Neural crest cell (in vitro differentiated cells): ENCODE data around the gene GPC6. TPM values are rescaled to one million over a fixed set of nuclear protein-coding genes. Genes with fewer than 3 reads are reported as not detected.

Experiments used
- DNase-seq: peaks from one replicate; pipeline ENCODE4 v3.0.0; 2021; ENCODE audit warnings: low read depth, mixed read lengths, low spot score
- H3K27ac Mint-ChIP-seq: one replicate; pipeline ENCODE4 v1.8.0; 2021; ENCODE audit warnings: mild to moderate bottlenecking, mixed read lengths; ENCODE audit not compliant: unreplicated experiment
- H3K27me3 Mint-ChIP-seq: 2 replicates; pipeline ENCODE4 v1.8.0; 2021; ENCODE audit warnings: low read depth, mild to moderate bottlenecking, mixed read lengths
- H3K36me3 Mint-ChIP-seq: 2 replicates; pipeline ENCODE4 v1.8.0; 2021; ENCODE audit warnings: low read depth, mild to moderate bottlenecking, mixed read lengths
- H3K4me1 Mint-ChIP-seq: 2 replicates; pipeline ENCODE4 v1.8.0; 2021; ENCODE audit warnings: mixed read lengths
- H3K4me3 Mint-ChIP-seq: one replicate; pipeline ENCODE4 v1.8.0; 2021; ENCODE audit warnings: mild to moderate bottlenecking, mixed read lengths
- H3K9me3 Mint-ChIP-seq: 2 replicates; pipeline ENCODE4 v1.8.0; 2021; ENCODE audit warnings: mixed read lengths
- total RNA-seq: library from RNA; stranded (reverse); gene quantifications from 2 replicates; pipeline ENCODE4 v1.2.1, GENCODE V29; 2021
- TF ChIP-seq, protein P1 (sequence below): fragments of 200-600 bp; sonication (generic); conservative IDR thresholded peaks from 2 replicates; pipeline ENCODE4 v1.5.0; 2021; ENCODE audit warnings: antibody characterized with exemption, mild to moderate bottlenecking

Gene GPC6
- total RNA-seq, 1 donor from 2014 or later, result 13.4 TPM

- H3K27me3 Mint-ChIP-seq, result no peaks in the 10 kb centered on the region
- no peak overlapping the region for H3K4me3 Mint-ChIP-seq
- no peak for DNase-seq
- no peaks in the 10 kb centered on the region for H3K36me3 Mint-ChIP-seq
- no peaks in the 10 kb centered on the region for H3K9me3 Mint-ChIP-seq
- TF ChIP-seq, protein P1, sequence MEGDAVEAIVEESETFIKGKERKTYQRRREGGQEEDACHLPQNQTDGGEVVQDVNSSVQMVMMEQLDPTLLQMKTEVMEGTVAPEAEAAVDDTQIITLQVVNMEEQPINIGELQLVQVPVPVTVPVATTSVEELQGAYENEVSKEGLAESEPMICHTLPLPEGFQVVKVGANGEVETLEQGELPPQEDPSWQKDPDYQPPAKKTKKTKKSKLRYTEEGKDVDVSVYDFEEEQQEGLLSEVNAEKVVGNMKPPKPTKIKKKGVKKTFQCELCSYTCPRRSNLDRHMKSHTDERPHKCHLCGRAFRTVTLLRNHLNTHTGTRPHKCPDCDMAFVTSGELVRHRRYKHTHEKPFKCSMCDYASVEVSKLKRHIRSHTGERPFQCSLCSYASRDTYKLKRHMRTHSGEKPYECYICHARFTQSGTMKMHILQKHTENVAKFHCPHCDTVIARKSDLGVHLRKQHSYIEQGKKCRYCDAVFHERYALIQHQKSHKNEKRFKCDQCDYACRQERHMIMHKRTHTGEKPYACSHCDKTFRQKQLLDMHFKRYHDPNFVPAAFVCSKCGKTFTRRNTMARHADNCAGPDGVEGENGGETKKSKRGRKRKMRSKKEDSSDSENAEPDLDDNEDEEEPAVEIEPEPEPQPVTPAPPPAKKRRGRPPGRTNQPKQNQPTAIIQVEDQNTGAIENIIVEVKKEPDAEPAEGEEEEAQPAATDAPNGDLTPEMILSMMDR, result no peak
- peaks cover 10% of the 10 kb centered on the region for H3K4me1 Mint-ChIP-seq
- H3K27ac Mint-ChIP-seq, result no peak overlapping the region
Observed at GRCh38 chr13:93967286-93967685, 740.7 kb downstream of the GPC6 start.

DNA sequence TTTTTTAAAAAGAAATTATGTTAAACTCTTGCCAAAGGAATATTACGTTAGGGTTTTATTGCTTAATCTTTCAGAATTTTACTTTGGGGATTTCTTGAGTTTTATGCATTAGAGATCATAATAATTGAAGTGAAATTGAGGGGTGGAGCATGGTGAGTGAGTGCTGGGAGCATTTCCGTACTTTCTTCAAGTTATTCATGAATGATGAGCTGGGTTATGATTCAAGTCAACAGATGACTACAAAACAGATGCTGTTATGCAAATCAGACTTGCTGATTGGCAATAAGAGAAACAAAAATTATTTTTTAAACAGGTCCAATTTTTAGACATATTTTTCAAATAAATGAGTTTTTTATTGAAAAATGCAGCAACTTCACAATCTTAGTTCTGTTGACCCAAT, 748.6 kb downstream of the GPC6 start:
- no peak for DNase-seq
- H3K9me3 Mint-ChIP-seq, result no peaks in the 10 kb centered on the region

DNA sequence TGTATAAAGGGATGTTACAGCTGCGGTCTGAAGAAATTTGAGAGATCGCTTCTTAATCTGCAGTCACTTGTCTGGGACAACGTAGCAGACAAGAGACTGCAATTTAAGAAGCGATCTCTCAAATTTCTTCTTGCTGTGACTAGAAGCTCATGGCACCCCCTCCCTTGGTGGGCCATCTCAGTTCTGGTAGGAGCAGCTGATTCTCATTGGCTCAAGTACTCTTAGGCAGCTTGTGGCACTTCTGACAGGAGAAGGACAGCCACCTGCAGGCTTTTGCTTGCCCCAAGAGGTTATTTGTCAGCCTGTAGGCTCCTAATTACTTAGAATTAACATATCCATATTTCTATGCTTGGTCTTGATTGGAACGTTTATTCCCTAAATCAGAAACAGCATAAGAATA, 749.9 kb downstream of the GPC6 start:
- no peak overlapping the region for H3K27ac Mint-ChIP-seq
- no peak overlapping the region for H3K4me3 Mint-ChIP-seq
- H3K36me3 Mint-ChIP-seq, result no peaks in the 10 kb centered on the region
- no peaks in the 10 kb centered on the region for H3K4me1 Mint-ChIP-seq
- no peak for DNase-seq
- H3K9me3 Mint-ChIP-seq, result no peaks in the 10 kb centered on the region
- H3K27me3 Mint-ChIP-seq, result no peaks in the 10 kb centered on the region
- TF ChIP-seq, protein P1, result no peak

More for the DNA sequence above, 748.6 kb downstream of the GPC6 start:
- Mint-ChIP-seq H3K4me3 (no peak overlapping the region), H3K36me3 (no peaks in the 10 kb centered on the region), H3K27me3 (no peaks in the 10 kb centered on the region), H3K27ac (no peak overlapping the region), H3K4me1 (no peaks in the 10 kb centered on the region)
- TF ChIP-seq, protein P1, result no peak

DNA sequence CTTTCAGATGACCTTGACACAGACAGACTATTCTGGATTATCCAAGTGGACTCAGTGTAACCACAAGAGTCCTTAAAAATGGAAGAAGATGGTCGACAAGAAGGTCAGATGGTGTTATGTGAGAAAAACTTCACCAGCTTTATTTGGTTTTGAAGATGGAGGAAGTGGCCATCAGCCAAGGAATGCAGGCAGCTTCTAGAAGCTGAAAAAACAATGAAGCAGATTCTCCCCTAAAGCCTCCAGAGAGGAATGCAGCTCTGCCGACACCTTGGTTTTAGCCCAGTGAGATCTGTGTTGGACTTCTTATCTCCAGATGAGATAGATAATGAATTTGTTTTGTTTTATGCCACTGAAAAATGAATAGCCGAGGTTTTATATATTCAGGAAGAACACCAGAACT, 751.4 kb downstream of the GPC6 start:
- Mint-ChIP-seq H3K36me3 (no peaks in the 10 kb centered on the region), H3K27ac (no peak overlapping the region)

GRCh38 chr13:93981426-93981977, 754.9 kb downstream of the GPC6 start:
- Mint-ChIP-seq H3K9me3 (no peaks in the 10 kb centered on the region), H3K27ac (no peak overlapping the region), H3K4me1 (no peaks in the 10 kb centered on the region), H3K36me3 (no peaks in the 10 kb centered on the region), H3K4me3 (no peak overlapping the region), H3K27me3 (no peaks in the 10 kb centered on the region)
- TF ChIP-seq, protein P1, result no peak
- no peak for DNase-seq

More for the DNA sequence above, 751.4 kb downstream of the GPC6 start:
- Mint-ChIP-seq H3K9me3 (no peaks in the 10 kb centered on the region), H3K4me3 (no peak overlapping the region), H3K27me3 (no peaks in the 10 kb centered on the region), H3K4me1 (no peaks in the 10 kb centered on the region)
- no peak for DNase-seq
- TF ChIP-seq, protein P1, result no peak
